Psoas muscle (tissue), 8 donors: ENCODE data around the gene MIOX. TPM values are rescaled to one million over a fixed set of nuclear protein-coding genes. Genes with fewer than 3 reads are reported as not detected.

Source experiments
- ATAC-seq, 4 donors: fragments of 200-7000 bp; cut with Tn5 transposase; one replicate each; pipeline ENCODE4 v1.9.1; 2020; ENCODE audit warnings: moderate library complexity in 3 of 4, mild to moderate bottlenecking in 2 of 4
- DNase-seq, 2 donors: peaks; one replicate each; pipeline ENCODE4 v3.0.0-alpha.2; 2020
- H3K27ac ChIP-seq: fragments of 200-600 bp; one replicate; pipeline ENCODE4 v1.8.0; 2022
- H3K27me3 ChIP-seq, 3 donors: fragments of 200-600 bp in 1 of 3; one replicate each; pipeline versions ENCODE4 v1.6.1 to v1.8.0; 2013 to 2022; ENCODE audit warnings: low read length in 2 of 3, mild to moderate bottlenecking in 2 of 3, moderate library complexity in 1 of 3; ENCODE audit not compliant: insufficient read depth in 3 of 3
- H3K36me3 ChIP-seq, 2 donors: fragments of 200-600 bp in 1 of 2; one replicate each; pipeline versions ENCODE4 v1.6.1 to v1.8.0; 2013 to 2022; ENCODE audit warnings: low read depth in 1 of 2, mild to moderate bottlenecking in 1 of 2, moderate library complexity in 1 of 2; ENCODE audit not compliant: insufficient read depth in 1 of 2
- H3K4me1 ChIP-seq: fragments of 200-600 bp; one replicate; pipeline ENCODE4 v1.8.0; 2022
- H3K4me3 ChIP-seq: fragments of 200-600 bp; one replicate; pipeline ENCODE4 v1.8.0; 2022; ENCODE audit warnings: mild to moderate bottlenecking
- H3K9me3 ChIP-seq: fragments of 200-600 bp; one replicate; pipeline ENCODE4 v1.8.0; 2022
- WGBS, 3 donors: extraction: QIAGEN DNeasy Blood & Tissue Kit; methylation state at CpG; one replicate each; pipeline versions ENCODE4 v1.1.6 to v1.1.7; 2013; 5-methylcytosine and 5-hydroxymethylcytosine counted together
- intact Hi-C, 2 donors: fragments of 100-400 bp; cut with DNase I; formaldehyde crosslinking; loops; one replicate each; pipeline versions ENCODE4 v1.11.0 to v1.14.2; 2022
- long read RNA-seq, 2 donors: library from polyadenylated mRNA; unstranded; transcript quantifications; one replicate each; pipeline ENCODE4 v2.0.0, GENCODE V29; 2021
- polyA plus RNA-seq, 3 donors: library from polyadenylated mRNA; stranded (reverse); fragments of 200-250 nt; gene quantifications; one replicate each; pipeline ENCODE4 v1.2.3, GENCODE V29; 2013
- total RNA-seq, 4 donors: library from RNA; stranded (reverse); fragmentation: NEBNext Ultra II Directional in 2 of 4; extraction: Animal tissue kit (Norgen Biotek cat#: 25700) in 2 of 4; gene quantifications; one replicate each; pipeline versions ENCODE4 v1.2.1 to v1.2.4, GENCODE V29; 2021 to 2023
- TF ChIP-seq, protein P1 (sequence below): fragments of 200-600 bp; IDR thresholded peaks from one replicate; pipeline ENCODE4 v1.8.0; 2022; ENCODE audit warnings: antibody characterized with exemption
- donor health status: healthy with polysubstance abuse.
- donor health status: DM: no; HTN: no; CAD: no; lungs with moderate emphysema.
- donor health status: Bipolar disorder and iron deficiency.
- donor health status: healthy.
- donor health status: DM: yes; HTN: yes; CAD: no.
- donor health status: DM: no; HTN: no; CAD: no.
- donor health status: DM: no; HTN: no; CAD: no.
- donor health status: DM: yes; HTN: yes; CAD: no.

MIOX gene
- total RNA-seq: not detected
- not detected for polyA plus RNA-seq
- long read RNA-seq, donor 1: 0 reads
- long read RNA-seq, donor 2: 0 reads

DNA sequence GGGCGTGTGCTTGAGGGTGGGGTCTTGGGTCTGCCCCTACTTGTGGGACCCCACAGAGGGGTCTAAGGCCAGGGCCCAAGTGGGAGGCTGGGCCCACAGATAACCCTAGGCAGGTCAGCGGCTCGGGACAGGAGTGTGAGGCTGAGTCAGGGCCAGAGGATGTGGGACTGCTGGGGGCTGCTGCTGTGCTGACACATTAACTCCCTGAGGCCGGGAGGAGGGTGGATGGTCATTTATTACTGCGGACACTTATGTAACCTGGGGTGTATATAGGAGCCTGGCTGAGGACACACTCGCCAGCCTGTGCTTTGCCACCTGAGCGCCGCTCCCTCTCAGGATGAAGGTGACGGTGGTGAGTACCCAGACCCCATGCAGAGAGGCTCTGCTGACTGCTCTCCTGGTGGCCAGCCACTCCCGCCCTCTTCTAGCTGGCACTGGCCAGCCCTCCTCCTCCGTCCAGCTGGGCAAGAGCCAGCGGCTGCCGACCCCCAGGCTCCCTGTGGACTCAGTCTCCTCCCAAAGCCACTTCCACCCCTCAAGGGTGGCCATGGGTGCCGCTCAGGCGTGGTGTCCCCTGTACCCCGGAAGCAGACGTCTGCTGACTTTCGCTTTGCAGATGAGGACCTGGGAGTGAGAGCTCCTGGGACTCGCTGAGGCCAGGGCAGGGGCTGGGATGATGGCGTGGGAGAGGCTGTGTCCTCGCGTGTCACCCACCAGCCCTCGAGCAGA lies at the start of gene MIOX:
TSS of gene MIOX (plus strand) at position 299 of the 729 bp plus-strand sequence. CDS start at position 338, 39 bp downstream.
- Histone ChIP-seq H3K4me1 (no peaks in the 10 kb centered on the region), H3K4me3 (no peak within 1 kb of the TSS), H3K27me3 (peaks cover 0 to 40% (median 10%) of the 10 kb centered on the region in 3 donors), H3K27ac (no peak within 1 kb of the TSS), H3K9me3 (no peaks in the 10 kb centered on the region), H3K36me3 (no peaks in the 10 kb centered on the region)
- TF ChIP-seq, protein P1, sequence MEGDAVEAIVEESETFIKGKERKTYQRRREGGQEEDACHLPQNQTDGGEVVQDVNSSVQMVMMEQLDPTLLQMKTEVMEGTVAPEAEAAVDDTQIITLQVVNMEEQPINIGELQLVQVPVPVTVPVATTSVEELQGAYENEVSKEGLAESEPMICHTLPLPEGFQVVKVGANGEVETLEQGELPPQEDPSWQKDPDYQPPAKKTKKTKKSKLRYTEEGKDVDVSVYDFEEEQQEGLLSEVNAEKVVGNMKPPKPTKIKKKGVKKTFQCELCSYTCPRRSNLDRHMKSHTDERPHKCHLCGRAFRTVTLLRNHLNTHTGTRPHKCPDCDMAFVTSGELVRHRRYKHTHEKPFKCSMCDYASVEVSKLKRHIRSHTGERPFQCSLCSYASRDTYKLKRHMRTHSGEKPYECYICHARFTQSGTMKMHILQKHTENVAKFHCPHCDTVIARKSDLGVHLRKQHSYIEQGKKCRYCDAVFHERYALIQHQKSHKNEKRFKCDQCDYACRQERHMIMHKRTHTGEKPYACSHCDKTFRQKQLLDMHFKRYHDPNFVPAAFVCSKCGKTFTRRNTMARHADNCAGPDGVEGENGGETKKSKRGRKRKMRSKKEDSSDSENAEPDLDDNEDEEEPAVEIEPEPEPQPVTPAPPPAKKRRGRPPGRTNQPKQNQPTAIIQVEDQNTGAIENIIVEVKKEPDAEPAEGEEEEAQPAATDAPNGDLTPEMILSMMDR: no peak
- no peak for ATAC-seq
- DNase-seq: no peak
- intact Hi-C loops: no loop called here
- 68 to 71% (median 69%) methylated on average over 23 of the region's 23 CpGs for WGBS, 3 donors

DNA sequence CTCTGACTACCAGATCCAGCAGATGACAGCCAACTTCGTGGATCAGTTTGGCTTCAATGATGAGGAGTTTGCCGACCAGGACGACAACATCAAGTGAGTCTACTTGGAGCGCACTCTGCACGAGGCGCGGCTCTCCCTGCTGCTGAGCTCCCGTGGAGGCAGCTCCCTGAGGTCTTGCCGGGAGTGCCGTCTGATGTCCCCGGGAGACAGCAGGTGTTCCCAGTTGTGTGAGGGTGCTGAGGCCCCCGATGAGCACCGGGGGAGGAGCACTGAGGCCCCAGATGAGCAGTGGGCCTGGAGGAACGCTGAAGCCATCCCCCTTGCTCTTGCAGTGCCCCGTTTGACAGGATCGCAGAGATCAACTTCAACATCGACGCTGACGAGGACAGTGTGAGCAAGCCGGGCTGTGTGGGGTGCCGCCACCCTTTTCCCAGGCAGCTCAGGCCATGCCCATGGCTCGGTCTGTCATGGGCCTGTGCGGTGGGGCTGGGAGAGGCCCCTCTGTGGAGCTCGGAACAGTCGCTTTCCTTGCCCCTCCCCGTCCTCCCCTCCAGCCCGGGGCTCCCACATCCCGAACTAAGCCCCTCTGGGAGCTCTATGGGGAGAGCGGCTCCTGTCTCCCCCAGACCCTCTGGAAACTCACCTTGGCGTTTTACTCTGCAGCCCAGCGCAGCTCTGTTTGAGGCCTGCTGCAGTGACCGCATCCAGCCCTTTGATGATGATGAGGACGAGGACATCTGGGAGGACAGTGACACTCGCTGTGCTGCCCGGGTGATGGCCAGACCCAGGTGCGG lies 49.0 kb upstream of the MIOX start:
- H3K27ac ChIP-seq: no peak overlapping the region
- H3K9me3 ChIP-seq: no peaks in the 10 kb centered on the region
- no peak overlapping the region for H3K4me3 ChIP-seq
- DNase-seq (peak in 1 of 2 donors; percentile 7), ATAC-seq (no peak)
- 83 to 85% (median 84%) methylated on average over 35 to 36 of the region's 36 CpGs for WGBS, 3 donors
- intact Hi-C loops: no loop called here
- peaks cover 9 to 72% of the 10 kb centered on the region in 2 donors for H3K36me3 ChIP-seq
- no peaks in the 10 kb centered on the region for H3K4me1 ChIP-seq
- H3K27me3 ChIP-seq: no peaks in the 10 kb centered on the region
- TF ChIP-seq, protein P1: no peak

DNA sequence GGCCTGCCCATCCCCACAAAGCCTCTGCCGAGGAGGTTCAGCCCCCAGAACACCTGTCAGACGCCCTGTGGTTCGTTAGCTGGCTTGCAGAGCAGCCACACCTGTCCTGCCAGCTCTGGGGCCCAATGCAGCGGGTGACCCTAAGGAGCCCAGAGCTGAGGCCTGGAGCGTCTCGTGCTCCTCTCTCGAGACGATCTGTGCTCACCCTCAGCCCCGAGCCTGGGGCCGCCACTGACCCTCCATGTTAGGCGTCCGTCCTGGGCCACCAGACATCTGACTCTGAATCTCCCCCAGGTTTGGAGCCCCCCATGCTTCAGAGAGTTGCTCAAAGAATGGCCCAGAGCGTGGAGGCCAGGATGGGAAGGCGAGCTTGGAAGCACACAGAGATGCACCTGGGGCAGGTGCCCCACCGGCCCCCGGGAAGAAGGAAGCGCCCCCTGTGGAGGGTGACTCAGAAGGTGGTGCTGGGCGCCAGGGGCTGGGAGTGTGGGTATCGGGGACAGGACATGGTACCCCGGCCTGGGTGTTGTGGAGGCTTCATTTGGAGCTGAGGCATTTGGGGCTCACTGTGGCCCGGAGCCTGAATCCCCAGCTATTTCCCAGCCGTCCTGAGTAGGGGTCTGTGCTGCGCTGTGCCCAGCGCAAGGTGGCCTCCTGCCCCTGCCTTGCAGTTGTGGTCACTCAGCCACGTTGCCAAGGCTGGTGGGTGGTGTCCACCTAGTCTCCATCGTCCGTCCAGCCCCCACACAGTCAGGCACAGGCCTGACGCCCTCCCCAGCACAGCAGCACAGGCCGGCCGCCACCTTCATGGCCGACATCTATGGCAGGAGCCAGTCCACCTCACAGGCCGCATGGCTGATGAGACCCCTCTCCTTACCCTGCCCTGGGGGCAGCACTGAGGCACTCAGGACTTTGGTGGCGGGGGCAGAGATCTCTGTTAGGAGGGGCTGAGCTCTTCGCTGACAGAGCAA lies 48.1 kb upstream of the MIOX start:
- intact Hi-C loops: no loop called here
- Histone ChIP-seq H3K27ac (no peak overlapping the region), H3K4me1 (no peaks in the 10 kb centered on the region), H3K36me3 (peaks cover 9 to 75% of the 10 kb centered on the region in 2 donors), H3K27me3 (no peaks in the 10 kb centered on the region), H3K9me3 (no peaks in the 10 kb centered on the region), H3K4me3 (no peak overlapping the region)
- TF ChIP-seq, protein P1: no peak
- 88 to 90% (median 89%) methylated on average over 33 to 34 of the region's 34 CpGs for WGBS, 3 donors
- ATAC-seq: no peak
- peak in 1 of 2 donors; percentile 12 for DNase-seq

DNA sequence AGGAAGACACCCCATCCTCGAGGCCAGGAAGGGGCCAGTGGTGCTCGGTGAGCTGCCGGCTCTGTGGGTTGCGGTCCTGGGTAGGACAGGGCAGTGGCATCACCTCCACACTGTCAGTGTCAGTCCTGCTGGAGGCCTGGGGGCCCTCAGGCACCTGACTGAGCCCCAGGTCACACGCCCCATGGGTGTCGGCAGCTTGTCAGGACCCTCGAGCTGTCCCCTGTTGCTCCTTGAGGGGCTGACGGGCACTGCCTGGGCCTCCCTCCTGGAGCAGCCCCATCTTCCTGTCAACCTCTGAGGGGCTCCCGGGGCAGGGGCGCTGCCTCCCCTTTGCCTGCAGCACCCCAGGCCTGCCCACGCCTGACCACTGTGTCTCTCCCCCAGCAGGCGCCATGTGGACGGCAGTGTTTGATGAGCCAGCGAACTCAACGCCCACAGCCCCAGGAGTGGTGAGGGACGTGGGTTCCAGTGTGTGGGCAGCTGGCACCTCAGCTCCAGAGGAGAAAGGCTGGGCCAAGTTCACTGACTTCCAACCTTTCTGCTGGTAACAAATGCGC lies 47.3 kb upstream of the MIOX start:
- Histone ChIP-seq H3K27ac (no peak overlapping the region), H3K9me3 (no peaks in the 10 kb centered on the region), H3K4me3 (no peak overlapping the region), H3K4me1 (no peaks in the 10 kb centered on the region), H3K27me3 (no peaks in the 10 kb centered on the region), H3K36me3 (peaks cover 9 to 83% of the 10 kb centered on the region in 2 donors)
- intact Hi-C loops: no loop called here
- 85 to 92% (median 87%) methylated on average over 16 to 17 of the region's 17 CpGs for WGBS, 3 donors
- peak; percentile 13 to 51 for DNase-seq
- TF ChIP-seq, protein P1: no peak
- no peak for ATAC-seq
